Tibial nerve (tissue), 4 donors: ENCODE data around the gene EXT2. TPM values are rescaled to one million over a fixed set of nuclear protein-coding genes. Genes with fewer than 3 reads are reported as not detected.

Experiments used
- DNase-seq, 2 donors: peaks; one replicate each; pipeline ENCODE4 v3.0.0-alpha.2; 2019; ENCODE audit warnings: low spot score in 2 of 2
- H3K27ac ChIP-seq, 4 donors: fragments of 200-600 bp; sonication (generic) in 3 of 4; one replicate each; pipeline ENCODE4 v1.5.1; 2017 to 2019; ENCODE audit warnings: mild to moderate bottlenecking in 1 of 4
- H3K27me3 ChIP-seq, 2 donors: fragments of 200-600 bp; sonication (generic) in 1 of 2; one replicate each; pipeline versions ENCODE4 v1.5.1 to v1.6.0; 2017 to 2019
- H3K36me3 ChIP-seq, 3 donors: fragments of 200-600 bp; sonication (generic); one replicate each; pipeline ENCODE4 v1.5.1; 2018 to 2019
- H3K4me1 ChIP-seq, 4 donors: fragments of 200-600 bp; sonication (generic) in 3 of 4; one replicate each; pipeline ENCODE4 v1.5.1; 2017 to 2019
- H3K4me3 ChIP-seq, 4 donors: fragments of 200-600 bp; sonication (generic) in 3 of 4; one replicate each; pipeline ENCODE4 v1.5.1; 2017 to 2019; ENCODE audit warnings: mild to moderate bottlenecking in 1 of 4, moderate library complexity in 1 of 4
- H3K9me3 ChIP-seq, 4 donors: fragments of 200-600 bp; sonication (generic) in 3 of 4; one replicate each; pipeline ENCODE4 v1.5.1; 2017 to 2019
- CTCF ChIP-seq, 5 experiments: fragments of 200-600 bp in 3 of 5; fragments of 450-650 bp in 2 of 5; sonication (generic) in 3 of 5; IDR thresholded peaks; one replicate each; pipeline ENCODE4 v1.5.1; 2016 to 2019; ENCODE audit warnings: antibody characterized with exemption in 5 of 5, mild to moderate bottlenecking in 3 of 5, moderate library complexity in 2 of 5
- EP300 ChIP-seq, 2 donors: sonication (generic); formaldehyde crosslinking; IDR thresholded peaks; one replicate each; pipeline ENCODE4 v1.6.1; 2017; ENCODE audit warnings: antibody characterized with exemption in 2 of 2, mild to moderate bottlenecking in 1 of 2
- POLR2A ChIP-seq, 2 donors: fragments of 450-650 bp; IDR thresholded peaks; one replicate each; pipeline ENCODE4 v1.6.1; 2017; ENCODE audit warnings: antibody characterized with exemption in 2 of 2, mild to moderate bottlenecking in 2 of 2, moderate library complexity in 2 of 2
- WGBS, 2 donors: methylation state at CpG; one replicate each; pipeline ENCODE4 v1.1.5; 2018; 5-methylcytosine and 5-hydroxymethylcytosine counted together
- total RNA-seq, 4 donors: library from RNA; depleted of rRNA; stranded (reverse); fragments of >200 nt; gene quantifications; one replicate each; pipeline ENCODE4 v1.1.0, GENCODE V29; 2016

EXT2 gene
- total RNA-seq, 4 donors from 2014 or later: 69.3 to 80.0 (median 73.1) TPM

DNA sequence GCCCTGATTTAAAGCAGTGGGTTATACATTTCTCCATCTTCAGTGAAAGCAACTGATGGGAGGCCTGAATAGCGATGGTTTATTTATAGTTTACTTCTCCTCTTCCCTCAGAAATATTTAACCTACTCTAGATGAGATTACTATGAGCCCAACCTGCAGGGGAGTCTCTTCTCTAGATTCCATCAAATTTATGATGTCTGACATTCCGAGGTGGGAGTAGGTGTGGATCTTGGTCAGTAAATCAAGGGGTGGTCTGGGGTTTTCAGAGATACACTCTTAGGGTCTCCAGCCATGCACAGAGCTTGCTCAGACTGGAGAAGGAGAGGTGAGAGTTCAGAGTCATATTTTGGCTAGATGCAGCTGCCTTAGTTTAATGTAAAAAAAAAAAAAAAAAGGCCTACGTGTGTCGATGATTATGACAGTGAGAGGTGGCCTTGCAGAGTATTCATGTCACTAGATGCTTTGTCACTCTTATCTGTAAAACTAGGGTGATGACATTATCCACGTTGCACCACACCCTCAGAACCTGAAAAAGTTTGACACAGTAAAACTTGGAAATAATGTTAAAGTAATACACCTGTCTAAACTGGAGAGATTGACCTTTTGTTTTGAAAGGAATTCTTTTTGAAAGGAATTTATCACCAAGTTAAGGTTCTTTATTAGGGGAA, 81.2 kb downstream of the EXT2 start:
- H3K27ac ChIP-seq: no peak overlapping the region
- H3K27me3 ChIP-seq: no peaks in the 10 kb centered on the region
- H3K9me3 ChIP-seq: no peaks in the 10 kb centered on the region
- TF ChIP-seq POLR2A (IDR thresholded peaks at IDR 0.05) (no peak), CTCF (IDR thresholded peaks at IDR 0.05) (no peak), EP300 (IDR thresholded peaks at IDR 0.05) (no peak)
- peaks cover 0 to 32% (median 0%) of the 10 kb centered on the region in 3 donors for H3K36me3 ChIP-seq
- no peak overlapping the region for H3K4me3 ChIP-seq
- 84 to 88% methylated on average over 5 of the region's 5 CpGs for WGBS, 2 donors
- no peak for DNase-seq
- H3K4me1 ChIP-seq: no peaks in the 10 kb centered on the region

DNA sequence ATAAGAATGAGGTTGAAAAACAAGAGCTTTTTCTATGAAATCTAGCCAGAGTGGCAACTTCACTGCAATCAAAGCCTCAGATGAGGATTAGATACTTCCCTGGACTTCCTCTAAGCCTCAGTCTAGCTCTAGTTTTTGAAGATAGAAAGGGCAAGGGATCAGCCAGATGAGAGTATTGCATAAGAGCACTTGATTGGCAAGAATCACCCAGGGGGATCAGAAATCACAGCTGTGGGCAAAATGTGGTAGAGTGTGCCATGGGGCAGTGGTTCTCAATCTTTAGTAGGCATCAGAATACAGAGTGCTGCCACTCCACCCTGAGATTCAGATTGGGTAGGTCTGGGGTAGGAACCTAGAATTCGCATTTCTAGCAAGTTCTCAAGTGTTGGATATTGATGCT, 82.4 kb downstream of the EXT2 start:
- 88 to 91% methylated on average over 1 of the region's 1 CpG for WGBS, 2 donors
- Histone ChIP-seq H3K4me3 (no peak overlapping the region), H3K27ac (no peak overlapping the region), H3K36me3 (peaks cover 0 to 21% (median 0%) of the 10 kb centered on the region in 3 donors), H3K27me3 (no peaks in the 10 kb centered on the region), H3K4me1 (no peaks in the 10 kb centered on the region), H3K9me3 (no peaks in the 10 kb centered on the region)
- DNase-seq: no peak
- no peak for TF ChIP-seq EP300 (IDR thresholded peaks at IDR 0.05)
- no peak for TF ChIP-seq POLR2A (IDR thresholded peaks at IDR 0.05)
- no peak for TF ChIP-seq CTCF (IDR thresholded peaks at IDR 0.05)

DNA sequence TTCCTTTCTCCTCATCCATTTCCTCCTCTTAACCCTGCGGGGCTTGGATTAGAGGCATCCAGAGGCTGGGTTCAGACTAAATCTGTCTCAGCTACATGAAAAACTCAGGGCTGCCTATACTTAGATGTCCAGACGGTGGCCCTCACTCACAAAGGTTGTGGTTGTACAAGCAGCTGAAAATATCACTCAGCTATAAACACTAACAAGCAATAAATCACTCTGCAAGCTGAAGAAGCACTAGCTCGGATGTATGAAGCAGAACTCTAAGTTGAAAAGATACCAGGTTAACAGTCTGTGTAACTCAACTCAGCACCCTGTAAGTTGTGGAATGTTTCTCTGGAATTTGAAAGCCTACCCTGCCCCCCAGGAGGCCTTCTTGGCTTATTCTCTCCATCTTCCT, 82.9 kb downstream of the EXT2 start:
- H3K4me1 ChIP-seq: no peaks in the 10 kb centered on the region
- H3K36me3 ChIP-seq: peaks cover 0 to 16% (median 0%) of the 10 kb centered on the region in 3 donors
- no peak overlapping the region for H3K27ac ChIP-seq
- TF ChIP-seq POLR2A (IDR thresholded peaks at IDR 0.05) (no peak), EP300 (IDR thresholded peaks at IDR 0.05) (no peak), CTCF (IDR thresholded peaks at IDR 0.05) (no peak)
- DNase-seq: no peak
- no peak overlapping the region for H3K4me3 ChIP-seq
- H3K27me3 ChIP-seq: no peaks in the 10 kb centered on the region
- WGBS, 2 donors: 52 to 57% methylated on average over 3 of the region's 3 CpGs
- H3K9me3 ChIP-seq: no peaks in the 10 kb centered on the region

GRCh38 chr11:44179173-44179572, 83.7 kb downstream of the EXT2 start:
- peaks cover 0 to 8% (median 0%) of the 10 kb centered on the region in 3 donors for H3K36me3 ChIP-seq
- H3K27ac ChIP-seq: no peak overlapping the region
- WGBS, 2 donors: 59 to 60% methylated on average over 4 of the region's 4 CpGs
- no peak for TF ChIP-seq EP300 (IDR thresholded peaks at IDR 0.05)
- TF ChIP-seq CTCF (IDR thresholded peaks at IDR 0.05): no peak
- TF ChIP-seq POLR2A (IDR thresholded peaks at IDR 0.05): no peak
- no peaks in the 10 kb centered on the region for H3K9me3 ChIP-seq
- no peaks in the 10 kb centered on the region for H3K4me1 ChIP-seq
- no peak overlapping the region for H3K4me3 ChIP-seq
- H3K27me3 ChIP-seq: no peaks in the 10 kb centered on the region
- DNase-seq: no peak

DNA sequence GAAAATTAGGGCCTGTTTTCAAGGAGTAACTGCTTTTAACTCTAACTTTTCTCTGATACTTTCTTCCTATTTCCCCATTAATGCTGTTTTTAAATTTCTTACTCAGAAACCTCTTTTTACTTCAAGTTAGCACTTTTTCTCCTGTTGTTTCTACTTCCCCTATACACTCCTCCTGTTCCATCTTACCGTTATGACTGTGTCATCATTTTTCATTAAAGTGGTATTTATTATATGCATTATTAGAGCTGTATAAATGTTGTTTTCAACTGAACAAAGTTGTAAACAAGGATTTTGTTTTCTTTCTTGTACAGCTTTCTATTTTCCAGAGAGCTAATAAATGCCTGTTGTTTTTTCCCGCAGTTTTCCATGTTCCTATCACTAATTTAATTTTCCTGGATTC, 84.6 kb downstream of the EXT2 start:
- no peaks in the 10 kb centered on the region for H3K4me1 ChIP-seq
- no peak for TF ChIP-seq CTCF (IDR thresholded peaks at IDR 0.05)
- TF ChIP-seq POLR2A (IDR thresholded peaks at IDR 0.05): no peak
- no peak for TF ChIP-seq EP300 (IDR thresholded peaks at IDR 0.05)
- DNase-seq: no peak
- H3K27ac ChIP-seq: no peak overlapping the region
- no peaks in the 10 kb centered on the region for H3K9me3 ChIP-seq
- 76 to 80% methylated on average over 2 of the region's 2 CpGs for WGBS, 2 donors
- H3K27me3 ChIP-seq: no peaks in the 10 kb centered on the region
- no peak overlapping the region for H3K4me3 ChIP-seq
- peaks cover 0 to 6% (median 0%) of the 10 kb centered on the region in 3 donors for H3K36me3 ChIP-seq
